HEK293 (cell line): ENCODE results near the gene DPEP2.
A peak's percentile ranks its signal among the peaks of the same experiment; 100 is the strongest.

Experiments used
- CTCF ChIA-PET: fragments of 350-600 bp; formaldehyde crosslinking; extraction: SDS; loops from one replicate; lab custom pipeline; 2021; ENCODE audit warnings: antibody characterized with exemption; lab: Yijun Ruan, JAX
- POLR2A ChIA-PET: fragments of 300-600 bp; formaldehyde crosslinking; extraction: SDS; loops from one replicate; lab custom pipeline; 2020; ENCODE audit warnings: antibody characterized with exemption, inconsistent platforms; lab: Yijun Ruan, JAX
- H3K27ac ChIP-seq: fragments of 200-500 bp; sonication (Bioruptor generic); 2 replicates; pipeline ENCODE4 v1.5.1; 2014; ENCODE audit warnings: low read depth, low read length, control low read depth, inconsistent platforms; ENCODE audit errors: extremely low read depth
- H3K36me3 ChIP-seq, 2 experiments: fragments of 200-500 bp in 1 of 2; sonication (Bioruptor generic) in 1 of 2; 1 replicate in 1 of 2; 2 replicates in 1 of 2; pipeline ENCODE4 v1.5.1; 2014 to 2017; ENCODE audit warnings: inconsistent platforms in 2 of 2, low read length in 2 of 2; ENCODE audit not compliant: control insufficient read depth in 2 of 2, insufficient read depth in 1 of 2
- H3K4me1 ChIP-seq: fragments of 200-500 bp; sonication (Bioruptor generic); 2 replicates; pipeline ENCODE4 v1.5.1; 2014; ENCODE audit warnings: mild to moderate bottlenecking, low read length, inconsistent platforms; ENCODE audit not compliant: control insufficient read depth, insufficient read depth
- H3K4me3 ChIP-seq: 2 replicates; pipeline ENCODE4 v1.5.1; 2011; ENCODE audit warnings: low read depth, mild to moderate bottlenecking, control low read depth, low read length, moderate library complexity
- H3K9me3 ChIP-seq: fragments of 200-500 bp; sonication (Bioruptor generic); 2 replicates; pipeline ENCODE4 v1.5.1; 2014; ENCODE audit warnings: low read depth, low read length, inconsistent platforms; ENCODE audit not compliant: control insufficient read depth, insufficient read depth
- BCL11A ChIP-seq: fragments of 450-650 bp; formaldehyde crosslinking; IDR thresholded peaks from 2 replicates; pipeline ENCODE4 v1.5.1; 2016; ENCODE audit warnings: low read depth, missing biosample characterization, missing genetic modification characterization
- BCL11B ChIP-seq: fragments of 450-650 bp; formaldehyde crosslinking; IDR thresholded peaks from 2 replicates; pipeline ENCODE4 v1.5.1; 2016; ENCODE audit warnings: low read depth, missing biosample characterization, missing genetic modification characterization
- CTCF ChIP-seq: fragments of 450-650 bp; formaldehyde crosslinking; IDR thresholded peaks from 2 replicates; pipeline ENCODE4 v1.5.1; 2016; ENCODE audit warnings: missing biosample characterization, missing genetic modification characterization
- EGR2 ChIP-seq: fragments of 450-650 bp; formaldehyde crosslinking; IDR thresholded peaks from 2 replicates; pipeline ENCODE4 v1.5.1; 2016; ENCODE audit warnings: low read depth, missing biosample characterization, missing genetic modification characterization
- GLIS1 ChIP-seq: fragments of 450-650 bp; formaldehyde crosslinking; IDR thresholded peaks from 2 replicates; pipeline ENCODE4 v1.5.1; 2016; ENCODE audit warnings: missing biosample characterization, missing genetic modification characterization
- IKZF3 ChIP-seq: fragments of 450-650 bp; IDR thresholded peaks from 2 replicates; pipeline ENCODE4 v1.5.0; 2018; ENCODE audit warnings: missing biosample characterization, mild to moderate bottlenecking, missing genetic modification characterization, moderate library complexity
- PATZ1 ChIP-seq: fragments of 450-650 bp; formaldehyde crosslinking; IDR thresholded peaks from 2 replicates; pipeline ENCODE4 v1.5.1; 2016; ENCODE audit warnings: missing biosample characterization, missing genetic modification characterization
- SP3 ChIP-seq: fragments of 450-650 bp; formaldehyde crosslinking; IDR thresholded peaks from 2 replicates; pipeline ENCODE4 v1.5.1; 2016; ENCODE audit warnings: missing biosample characterization, missing genetic modification characterization
- ZBTB11 ChIP-seq: fragments of 450-650 bp; formaldehyde crosslinking; conservative IDR thresholded peaks from 2 replicates; pipeline ENCODE4 v1.5.1; 2016; ENCODE audit warnings: low read depth, missing biosample characterization, missing genetic modification characterization
- ZBTB8A ChIP-seq: fragments of 450-650 bp; formaldehyde crosslinking; IDR thresholded peaks from 2 replicates; pipeline ENCODE4 v1.5.1; 2016; ENCODE audit warnings: missing biosample characterization, missing genetic modification characterization
- ZFHX2 ChIP-seq: fragments of 450-650 bp; formaldehyde crosslinking; conservative IDR thresholded peaks from 2 replicates; pipeline ENCODE4 v1.5.1; 2016; ENCODE audit warnings: missing biosample characterization, missing genetic modification characterization
- ZFP41 ChIP-seq: fragments of 450-650 bp; formaldehyde crosslinking; IDR thresholded peaks from 2 replicates; pipeline ENCODE4 v1.5.1; 2016; ENCODE audit warnings: missing biosample characterization, missing genetic modification characterization, borderline replicate concordance
- ZIC2 ChIP-seq: fragments of 450-650 bp; formaldehyde crosslinking; IDR thresholded peaks from 2 replicates; pipeline ENCODE4 v1.5.1; 2016; ENCODE audit warnings: missing biosample characterization, missing genetic modification characterization
- ZNF19 ChIP-seq: fragments of 450-650 bp; formaldehyde crosslinking; IDR thresholded peaks from 2 replicates; pipeline ENCODE4; 2016; ENCODE audit warnings: missing biosample characterization, missing genetic modification characterization, low read depth
- ZNF202 ChIP-seq: fragments of 450-650 bp; formaldehyde crosslinking; IDR thresholded peaks from 2 replicates; pipeline ENCODE4 v1.5.1; 2016; ENCODE audit warnings: missing biosample characterization, missing genetic modification characterization, borderline replicate concordance
- ZNF221 ChIP-seq: fragments of 450-650 bp; formaldehyde crosslinking; IDR thresholded peaks from 2 replicates; pipeline ENCODE4 v1.5.1; 2017; ENCODE audit warnings: missing biosample characterization, missing genetic modification characterization, borderline replicate concordance
- ZNF266 ChIP-seq: fragments of 450-650 bp; formaldehyde crosslinking; IDR thresholded peaks from 2 replicates; pipeline ENCODE4 v1.5.1; 2016; ENCODE audit warnings: missing biosample characterization, missing genetic modification characterization, low read depth
- ZNF335 ChIP-seq: fragments of 450-650 bp; formaldehyde crosslinking; conservative IDR thresholded peaks from 2 replicates; pipeline ENCODE4 v1.5.1; 2016; ENCODE audit warnings: missing biosample characterization, missing genetic modification characterization
- ZNF473 ChIP-seq: fragments of 450-650 bp; formaldehyde crosslinking; IDR thresholded peaks from 2 replicates; pipeline ENCODE4 v1.5.1; 2017; ENCODE audit warnings: missing biosample characterization, missing genetic modification characterization
- ZNF530 ChIP-seq: fragments of 450-650 bp; formaldehyde crosslinking; IDR thresholded peaks from 2 replicates; pipeline ENCODE4 v1.5.1; 2016; ENCODE audit warnings: low read depth, missing biosample characterization, missing genetic modification characterization
- ZNF585B ChIP-seq: fragments of 450-650 bp; formaldehyde crosslinking; IDR thresholded peaks from 2 replicates; pipeline ENCODE4 v1.5.1; 2016; ENCODE audit warnings: missing biosample characterization, missing genetic modification characterization
- ZNF600 ChIP-seq: fragments of 450-650 bp; formaldehyde crosslinking; IDR thresholded peaks from 2 replicates; pipeline ENCODE4 v1.5.1; 2016; ENCODE audit warnings: missing biosample characterization, missing genetic modification characterization
- ZNF621 ChIP-seq: fragments of 450-650 bp; formaldehyde crosslinking; IDR thresholded peaks from 2 replicates; pipeline ENCODE4 v1.5.1; 2017; ENCODE audit warnings: missing biosample characterization, missing genetic modification characterization
- ZNF664 ChIP-seq: fragments of 450-650 bp; formaldehyde crosslinking; IDR thresholded peaks from 2 replicates; pipeline ENCODE4 v1.5.1; 2016; ENCODE audit warnings: missing biosample characterization, missing genetic modification characterization
- ZNF776 ChIP-seq: fragments of 450-650 bp; formaldehyde crosslinking; IDR thresholded peaks from 2 replicates; pipeline ENCODE4 v1.5.0; 2017; ENCODE audit warnings: missing biosample characterization, missing genetic modification characterization, borderline replicate concordance
- TF ChIP-seq, protein P1 (sequence below): fragments of 450-650 bp; formaldehyde crosslinking; IDR thresholded peaks from 2 replicates; pipeline ENCODE4 v1.5.1; 2016; ENCODE audit warnings: missing biosample characterization, missing genetic modification characterization

The DPEP2 gene

GRCh38 chr16:67943619-67944504 is 55.4 kb downstream of the DPEP2 start, which contains the start of gene LCAT (continued):
- no peak for TF ChIP-seq ZNF600 (tag by site-specific recombination)
- no peak for TF ChIP-seq PATZ1 (tag by site-specific recombination)
- 0 out of 2 replicates have a peak, but pooled peaks have one; percentile 25 for TF ChIP-seq CTCF (tag by site-specific recombination)
- TF ChIP-seq IKZF3, result no peak
- no peak for TF ChIP-seq ZNF776
- peak; percentile 73 for TF ChIP-seq GLIS1 (tag by site-specific recombination)
- TF ChIP-seq ZNF335 (tag by site-specific recombination), result no peak
- TF ChIP-seq BCL11B, result no peak
- TF ChIP-seq EGR2 (tag by site-specific recombination), result peak; percentile 41; the same call in 1 of the 2 replicates
- TF ChIP-seq ZNF530 (tag by site-specific recombination), result no peak
- no peak for TF ChIP-seq ZBTB8A (tag by site-specific recombination)
- TF ChIP-seq BCL11A (tag by site-specific recombination), result no peak
- no peak for TF ChIP-seq SP3 (tag by site-specific recombination)
- peak; percentile 77 for TF ChIP-seq ZIC2 (tag by site-specific recombination)
- no peak for TF ChIP-seq ZNF621 (tag by site-specific recombination)
- no peak for TF ChIP-seq ZNF664
- TF ChIP-seq ZFHX2 (tag by site-specific recombination), result peak; percentile 37; the same call in 1 of the 2 replicates
- TF ChIP-seq ZNF473 (tag by site-specific recombination), result no peak
- TF ChIP-seq ZNF266 (tag by site-specific recombination), result no peak
- no peak for TF ChIP-seq ZNF221 (tag by site-specific recombination)
- no peak for TF ChIP-seq ZNF19 (tag by site-specific recombination)
- no peak for TF ChIP-seq ZFP41 (tag by site-specific recombination)
- TF ChIP-seq, protein P1, sequence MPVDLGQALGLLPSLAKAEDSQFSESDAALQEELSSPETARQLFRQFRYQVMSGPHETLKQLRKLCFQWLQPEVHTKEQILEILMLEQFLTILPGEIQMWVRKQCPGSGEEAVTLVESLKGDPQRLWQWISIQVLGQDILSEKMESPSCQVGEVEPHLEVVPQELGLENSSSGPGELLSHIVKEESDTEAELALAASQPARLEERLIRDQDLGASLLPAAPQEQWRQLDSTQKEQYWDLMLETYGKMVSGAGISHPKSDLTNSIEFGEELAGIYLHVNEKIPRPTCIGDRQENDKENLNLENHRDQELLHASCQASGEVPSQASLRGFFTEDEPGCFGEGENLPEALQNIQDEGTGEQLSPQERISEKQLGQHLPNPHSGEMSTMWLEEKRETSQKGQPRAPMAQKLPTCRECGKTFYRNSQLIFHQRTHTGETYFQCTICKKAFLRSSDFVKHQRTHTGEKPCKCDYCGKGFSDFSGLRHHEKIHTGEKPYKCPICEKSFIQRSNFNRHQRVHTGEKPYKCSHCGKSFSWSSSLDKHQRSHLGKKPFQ, result no peak

- Histone ChIP-seq H3K9me3 (no peaks in the 10 kb centered on the region), H3K4me1 (no peaks in the 10 kb centered on the region), H3K4me3 (no peak overlapping the region), H3K36me3 (peaks cover 0 to 74% of the 10 kb centered on the region in 2 experiments; a peak in 2 of 3 replicates), H3K27ac (no peak overlapping the region)
- ChIA-PET CTCF (interaction anchor here (1.0 to 2.1 kb wide), 3 partner anchors 12 to 98 kb away, joined by 3 to 9 read pairs (median 3); no protein-coding TSS in a partner anchor), POLR2A (interaction anchor here (0.5 to 2.7 kb wide), 4 partner anchors 8 to 296 kb away, joined by 3 to 16 read pairs (median 4); no protein-coding TSS in a partner anchor)
- no peak for TF ChIP-seq ZNF202 (tag by site-specific recombination)
- no peak for TF ChIP-seq ZNF585B (tag by site-specific recombination)
- TF ChIP-seq ZBTB11, result no peak
Observed at GRCh38 chr16:67943256-67943618, 56.0 kb downstream of the DPEP2 start.
